Nephron (organoid): Measurements from ENCODE around the gene CPED1.
"Not testable (repeated sequence)": the region's sequence is repeated elsewhere in the genome, so short reads cannot be mapped to it uniquely, and the experiment has no call there.

Experiments
- H3K27ac Mint-ChIP-seq, 3 experiments: 2 replicates each; pipeline ENCODE4 v1.8.0; 2020; ENCODE audit warnings: mixed read lengths in 3 of 3, mild to moderate bottlenecking in 2 of 3, moderate library complexity in 1 of 3
- H3K27me3 Mint-ChIP-seq: 2 replicates; pipeline ENCODE4 v1.8.0; 2021; ENCODE audit warnings: low read depth, mild to moderate bottlenecking, moderate library complexity, mixed read lengths
- H3K36me3 Mint-ChIP-seq: 2 replicates; pipeline ENCODE4 v1.8.0; 2020; ENCODE audit warnings: low read depth, mixed read lengths
- H3K4me1 Mint-ChIP-seq: 2 replicates; pipeline ENCODE4 v1.8.0; 2020; ENCODE audit warnings: mixed read lengths
- H3K4me3 Mint-ChIP-seq, 3 experiments: 2 replicates each; pipeline ENCODE4 v1.8.0; 2020; ENCODE audit warnings: mild to moderate bottlenecking in 3 of 3, mixed read lengths in 3 of 3, moderate library complexity in 2 of 3
- H3K9me3 Mint-ChIP-seq: 2 replicates; pipeline ENCODE4 v1.8.0; 2020; ENCODE audit warnings: mixed read lengths
- TF ChIP-seq, protein P1 (sequence below), 3 experiments: fragments of 200-600 bp; sonication (generic); IDR thresholded peaks; one replicate each; pipeline ENCODE4 v1.5.0; 2021; ENCODE audit warnings: antibody characterized with exemption in 3 of 3; ENCODE audit not compliant: unreplicated experiment in 3 of 3

Gene CPED1

DNA sequence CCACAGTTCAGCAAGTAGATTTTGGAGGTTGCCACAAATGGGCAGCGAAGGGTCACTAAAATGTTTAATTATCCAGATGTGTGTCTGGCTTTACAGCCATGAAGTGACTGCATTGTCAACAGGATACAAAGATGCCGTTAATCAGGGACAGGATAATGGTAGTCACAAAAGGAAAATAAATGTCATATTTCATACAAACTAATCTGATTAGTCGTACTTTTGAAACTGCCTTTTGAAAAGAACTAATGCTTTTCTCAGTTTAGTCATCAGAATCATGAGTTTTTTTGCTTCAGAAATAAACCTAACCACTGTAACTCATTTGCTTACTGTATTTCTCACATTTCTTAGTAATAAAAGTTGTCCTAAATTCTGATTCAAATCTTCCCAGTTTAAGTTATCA, 318.1 kb downstream of the CPED1 start:
- H3K36me3 Mint-ChIP-seq: peaks cover 4% of the 10 kb centered on the region
- no peak overlapping the region for H3K4me3 Mint-ChIP-seq
- TF ChIP-seq, protein P1, sequence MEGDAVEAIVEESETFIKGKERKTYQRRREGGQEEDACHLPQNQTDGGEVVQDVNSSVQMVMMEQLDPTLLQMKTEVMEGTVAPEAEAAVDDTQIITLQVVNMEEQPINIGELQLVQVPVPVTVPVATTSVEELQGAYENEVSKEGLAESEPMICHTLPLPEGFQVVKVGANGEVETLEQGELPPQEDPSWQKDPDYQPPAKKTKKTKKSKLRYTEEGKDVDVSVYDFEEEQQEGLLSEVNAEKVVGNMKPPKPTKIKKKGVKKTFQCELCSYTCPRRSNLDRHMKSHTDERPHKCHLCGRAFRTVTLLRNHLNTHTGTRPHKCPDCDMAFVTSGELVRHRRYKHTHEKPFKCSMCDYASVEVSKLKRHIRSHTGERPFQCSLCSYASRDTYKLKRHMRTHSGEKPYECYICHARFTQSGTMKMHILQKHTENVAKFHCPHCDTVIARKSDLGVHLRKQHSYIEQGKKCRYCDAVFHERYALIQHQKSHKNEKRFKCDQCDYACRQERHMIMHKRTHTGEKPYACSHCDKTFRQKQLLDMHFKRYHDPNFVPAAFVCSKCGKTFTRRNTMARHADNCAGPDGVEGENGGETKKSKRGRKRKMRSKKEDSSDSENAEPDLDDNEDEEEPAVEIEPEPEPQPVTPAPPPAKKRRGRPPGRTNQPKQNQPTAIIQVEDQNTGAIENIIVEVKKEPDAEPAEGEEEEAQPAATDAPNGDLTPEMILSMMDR (IDR thresholded peaks at IDR 0.05; ENCODE audit: unreplicated experiment in 3 of 3): no peak
- peaks cover 29% of the 10 kb centered on the region for H3K4me1 Mint-ChIP-seq
- H3K27ac Mint-ChIP-seq: no peak overlapping the region
- no peaks in the 10 kb centered on the region for H3K27me3 Mint-ChIP-seq
- H3K9me3 Mint-ChIP-seq: peaks cover 14% of the 10 kb centered on the region

- H3K4me1 Mint-ChIP-seq: peaks cover 24% of the 10 kb centered on the region
- TF ChIP-seq, protein P1 (IDR thresholded peaks at IDR 0.05; ENCODE audit: unreplicated experiment in 3 of 3): no peak
- H3K36me3 Mint-ChIP-seq: peaks cover 4% of the 10 kb centered on the region
Measured at GRCh38 chr7:121307021-121307574, 318.6 kb downstream of the CPED1 start.

GRCh38 chr7:121313220-121313792, 324.8 kb downstream of the CPED1 start:
- TF ChIP-seq, protein P1 (IDR thresholded peaks at IDR 0.05; ENCODE audit: unreplicated experiment in 3 of 3): no peak
- peak overlapping the region; percentile 4 to 13 (median 6) for H3K27ac Mint-ChIP-seq
- peaks cover 14% of the 10 kb centered on the region for H3K9me3 Mint-ChIP-seq
- H3K4me1 Mint-ChIP-seq: peaks cover 14% of the 10 kb centered on the region
- H3K27me3 Mint-ChIP-seq: peaks cover 10% of the 10 kb centered on the region
- peaks cover 4% of the 10 kb centered on the region for H3K36me3 Mint-ChIP-seq
- H3K4me3 Mint-ChIP-seq: no peak overlapping the region

More at GRCh38 chr7:121307021-121307574, 318.6 kb downstream of the CPED1 start:
- H3K4me3 Mint-ChIP-seq: no peak overlapping the region
- H3K27me3 Mint-ChIP-seq: no peaks in the 10 kb centered on the region
- H3K27ac Mint-ChIP-seq: no peak overlapping the region
- peaks cover 14% of the 10 kb centered on the region for H3K9me3 Mint-ChIP-seq

GRCh38 chr7:121313793-121314676, 325.5 kb downstream of the CPED1 start:
- Mint-ChIP-seq H3K36me3 (peaks cover 4% of the 10 kb centered on the region), H3K4me1 (peaks cover 14% of the 10 kb centered on the region), H3K4me3 (no peak overlapping the region), H3K9me3 (peaks cover 14% of the 10 kb centered on the region), H3K27me3 (peaks cover 10% of the 10 kb centered on the region), H3K27ac (peak overlapping the region; percentile 4 to 13 (median 6))
- TF ChIP-seq, protein P1 (IDR thresholded peaks at IDR 0.05; ENCODE audit: unreplicated experiment in 3 of 3): no peak

GRCh38 chr7:121315170-121315569, 326.7 kb downstream of the CPED1 start:
- not testable (repeated sequence) for H3K27ac Mint-ChIP-seq, H3K36me3 Mint-ChIP-seq, H3K4me3 Mint-ChIP-seq, H3K9me3 Mint-ChIP-seq
- peaks cover 14% of the 10 kb centered on the region for H3K4me1 Mint-ChIP-seq
- peaks cover 10% of the 10 kb centered on the region for H3K27me3 Mint-ChIP-seq

DNA sequence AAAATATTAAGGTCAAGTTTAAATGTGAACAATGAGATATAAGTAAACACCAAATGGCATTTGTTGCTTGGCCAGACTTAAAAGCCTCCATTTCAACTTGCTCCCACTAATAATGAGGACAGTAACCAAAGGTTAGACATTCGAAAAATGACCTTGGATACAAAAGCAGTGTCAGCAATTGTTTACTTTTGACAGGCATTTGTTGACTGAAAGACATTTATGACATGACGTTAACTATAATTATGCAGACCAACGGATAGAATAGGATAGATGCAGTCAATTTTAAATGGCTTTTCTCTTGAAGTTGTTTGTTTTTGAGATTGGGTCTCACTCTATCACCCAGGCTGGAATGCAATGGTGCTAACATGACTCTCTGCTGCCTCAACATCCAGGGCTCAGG, 333.9 kb downstream of the CPED1 start:
- Mint-ChIP-seq H3K27me3 (peaks cover 15% of the 10 kb centered on the region), H3K9me3 (no peaks in the 10 kb centered on the region), H3K27ac (no peak overlapping the region), H3K4me1 (peaks cover 9% of the 10 kb centered on the region), H3K4me3 (no peak overlapping the region), H3K36me3 (no peaks in the 10 kb centered on the region)
- TF ChIP-seq, protein P1 (IDR thresholded peaks at IDR 0.05; ENCODE audit: unreplicated experiment in 3 of 3): no peak
